Ectodermal cell (in vitro differentiated cells): ENCODE data around the gene UTP14C.
"Not testable (repeated sequence)": the region's sequence is repeated elsewhere in the genome, so short reads cannot be mapped to it uniquely, and the experiment has no call there.

ENCODE experiments used
- H3K27ac ChIP-seq: 2 replicates; pipeline ENCODE4 v1.7.0; 2013; ENCODE audit warnings: mild to moderate bottlenecking, low read depth, low read length; ENCODE audit not compliant: insufficient read depth, poor library complexity, severe bottlenecking
- H3K27me3 ChIP-seq: 2 replicates; pipeline ENCODE4 v1.7.0; 2013; ENCODE audit warnings: mild to moderate bottlenecking, low read length; ENCODE audit not compliant: insufficient read depth, control insufficient read depth, poor library complexity, severe bottlenecking
- H3K36me3 ChIP-seq: one replicate; pipeline ENCODE4 v1.7.0; 2013; ENCODE audit warnings: low read length; ENCODE audit not compliant: control insufficient read depth, insufficient read depth
- H3K4me1 ChIP-seq: one replicate; pipeline ENCODE4 v1.7.0; 2013; ENCODE audit warnings: low read length; ENCODE audit not compliant: control insufficient read depth, insufficient read depth
- H3K4me3 ChIP-seq: 2 replicates; pipeline ENCODE4 v1.7.0; 2013; ENCODE audit warnings: low read depth, low read length, control low read depth; ENCODE audit not compliant: insufficient read depth
- H3K9me3 ChIP-seq: 2 replicates; pipeline ENCODE4 v1.7.0; 2013; ENCODE audit warnings: mild to moderate bottlenecking, low read length, moderate library complexity; ENCODE audit not compliant: control insufficient read depth
- WGBS, 2 experiments: methylation state at CpG; one replicate each; pipeline ENCODE4 v1.1.7; 2013; ENCODE audit warnings: missing lambda C conversion rate in 2 of 2; 5-methylcytosine and 5-hydroxymethylcytosine counted together

Gene UTP14C

GRCh38 chr13:52016296-52016695 is 8.2 kb upstream of the UTP14C start:
- H3K4me3 ChIP-seq = no peak overlapping the region
- peaks cover 20% of the 10 kb centered on the region for H3K36me3 ChIP-seq
- no peak overlapping the region for H3K27ac ChIP-seq
- H3K9me3 ChIP-seq = no peaks in the 10 kb centered on the region
- WGBS, 2 experiments = 90 to 92% methylated on average over 3 of the region's 3 CpGs
- H3K27me3 ChIP-seq = peaks cover 4% of the 10 kb centered on the region
- H3K4me1 ChIP-seq = no peaks in the 10 kb centered on the region

GRCh38 chr13:52020191-52020590 is 4.3 kb upstream of the UTP14C start:
- Histone ChIP-seq H3K9me3 (no peaks in the 10 kb centered on the region), H3K4me3 (no peak overlapping the region), H3K27ac (no peak overlapping the region), H3K27me3 (no peaks in the 10 kb centered on the region), H3K36me3 (peaks cover 28% of the 10 kb centered on the region), H3K4me1 (no peaks in the 10 kb centered on the region)
- WGBS, 2 experiments = 86 to 97% methylated on average over 2 of the region's 3 CpGs

DNA sequence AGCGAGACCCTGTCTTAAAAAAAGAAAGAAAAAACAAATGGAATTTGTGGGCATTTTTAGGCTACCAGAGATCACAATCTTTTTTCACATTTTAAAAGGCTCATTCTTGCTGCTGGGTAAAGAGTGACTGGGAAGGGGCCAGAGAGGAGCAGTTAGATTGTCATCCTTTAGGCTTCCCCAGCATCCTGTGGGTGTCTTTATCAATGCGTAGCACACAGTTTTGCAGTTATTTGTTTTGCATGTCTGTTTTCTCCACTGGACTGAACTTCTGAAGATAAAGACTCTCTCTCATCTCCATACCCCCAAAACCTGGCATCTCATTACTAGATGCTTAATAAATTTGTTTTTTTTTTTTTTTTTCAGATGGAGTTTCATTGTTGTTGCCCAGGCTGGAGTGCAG is 2.1 kb upstream of the UTP14C start:
- H3K27ac ChIP-seq = no peak overlapping the region
- H3K9me3 ChIP-seq = no peaks in the 10 kb centered on the region
- WGBS, 2 experiments = 95 to 97% methylated on average over 2 of the region's 2 CpGs
- H3K4me3 ChIP-seq = no peak overlapping the region
- no peaks in the 10 kb centered on the region for H3K27me3 ChIP-seq
- H3K36me3 ChIP-seq = peaks cover 43% of the 10 kb centered on the region
- H3K4me1 ChIP-seq = no peaks in the 10 kb centered on the region

DNA sequence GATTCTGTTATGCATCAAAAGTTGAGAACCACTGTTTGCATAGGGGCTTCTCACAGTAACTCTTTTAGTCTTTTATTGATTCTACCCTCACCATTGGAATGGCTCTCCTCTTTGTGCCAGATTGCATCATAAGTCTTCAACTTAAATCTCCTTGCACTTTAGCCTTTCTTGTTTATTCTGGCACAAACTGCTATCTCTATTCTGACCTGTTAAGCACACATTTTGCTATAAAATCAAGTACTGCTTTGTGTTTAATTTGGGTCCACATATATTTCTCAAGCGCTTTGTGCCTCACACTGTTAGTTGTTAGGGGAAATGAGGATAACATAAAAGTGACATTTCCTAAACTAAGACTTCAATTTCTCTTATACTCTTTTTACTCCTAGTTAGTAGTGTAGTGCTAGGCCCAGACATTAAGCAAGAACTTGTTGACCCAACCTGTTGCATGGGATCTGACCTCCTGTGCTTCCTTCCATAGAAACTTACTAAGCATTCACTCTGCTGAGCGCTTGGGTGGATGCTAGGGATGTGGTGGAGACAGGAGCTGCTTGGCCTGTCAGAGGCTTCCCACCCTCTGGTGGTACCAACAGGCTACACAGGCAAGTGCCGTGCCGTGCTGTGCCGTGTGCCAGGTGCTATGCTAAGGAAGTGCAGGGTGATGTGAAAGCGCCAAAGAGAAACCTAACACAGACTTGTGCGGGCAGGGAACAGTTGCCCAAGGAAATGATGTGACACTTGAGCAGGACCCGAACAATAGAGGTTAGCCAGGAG is 1.2 kb downstream of the UTP14C start:
- H3K4me3 ChIP-seq = no peak overlapping the region
- no peaks in the 10 kb centered on the region for H3K27me3 ChIP-seq
- no peak overlapping the region for H3K27ac ChIP-seq
- H3K9me3 ChIP-seq = no peaks in the 10 kb centered on the region
- H3K4me1 ChIP-seq = no peaks in the 10 kb centered on the region
- 96% methylated on average over 7 of the region's 8 CpGs for WGBS, 2 experiments
- H3K36me3 ChIP-seq = peaks cover 50% of the 10 kb centered on the region

DNA sequence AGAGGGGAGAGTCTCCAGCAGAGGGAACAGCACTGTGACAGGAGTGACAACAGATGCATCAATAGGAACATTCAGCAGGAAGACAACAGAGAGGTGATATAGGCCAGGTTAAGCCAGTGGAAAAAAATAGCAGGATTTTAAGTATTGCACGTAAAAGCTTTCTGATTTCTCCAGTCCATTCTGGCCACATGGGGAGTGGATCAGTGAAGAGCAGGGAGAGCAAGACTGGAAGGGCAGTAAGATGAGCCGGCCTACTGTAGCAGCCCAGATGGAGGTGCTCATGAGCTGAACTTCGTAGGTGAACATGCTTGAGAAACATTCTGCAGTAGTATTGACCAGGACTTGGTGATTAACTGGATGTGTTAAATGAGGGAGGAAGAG is 1.7 kb downstream of the UTP14C start:
- Histone ChIP-seq H3K36me3 (peaks cover 47% of the 10 kb centered on the region), H3K4me3 (no peak overlapping the region), H3K4me1 (no peaks in the 10 kb centered on the region), H3K27ac (no peak overlapping the region), H3K27me3 (no peaks in the 10 kb centered on the region), H3K9me3 (no peaks in the 10 kb centered on the region)
- WGBS, 2 experiments = 93 to 94% methylated on average over 3 of the region's 3 CpGs

DNA sequence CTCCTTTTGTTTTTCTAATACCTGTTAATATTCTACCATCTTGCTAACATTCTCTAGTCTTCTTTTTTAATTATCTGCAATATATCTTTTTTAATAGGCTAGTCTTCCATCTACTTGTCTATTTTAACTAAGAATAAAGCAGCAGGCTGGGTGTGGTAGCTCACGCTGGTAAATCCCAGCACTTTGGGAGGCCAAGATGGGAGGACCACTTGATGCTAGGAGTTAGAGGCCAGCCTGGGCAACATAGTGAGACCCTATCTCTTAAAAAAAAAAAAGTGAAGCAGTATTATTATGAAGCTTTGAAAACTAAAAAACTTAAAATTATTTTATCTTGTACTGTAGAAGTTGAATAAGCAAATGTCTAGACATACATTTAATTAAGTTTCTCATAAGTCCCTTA is 3.3 kb downstream of the UTP14C start:
- WGBS, 2 experiments = 96 to 100% methylated on average over 1 of the region's 1 CpG
- H3K27me3 ChIP-seq = no peaks in the 10 kb centered on the region
- no peak overlapping the region for H3K27ac ChIP-seq
- no peaks in the 10 kb centered on the region for H3K4me1 ChIP-seq
- H3K36me3 ChIP-seq = peaks cover 43% of the 10 kb centered on the region
- H3K4me3 ChIP-seq = no peak overlapping the region
- H3K9me3 ChIP-seq = no peaks in the 10 kb centered on the region

GRCh38 chr13:52029569-52029968 is 5.1 kb downstream of the UTP14C start:
- H3K36me3 ChIP-seq = peaks cover 43% of the 10 kb centered on the region
- WGBS, 2 experiments = 94 to 98% methylated on average over 4 of the region's 4 CpGs
- H3K4me3 ChIP-seq = no peak overlapping the region
- H3K9me3 ChIP-seq = no peaks in the 10 kb centered on the region
- no peaks in the 10 kb centered on the region for H3K4me1 ChIP-seq
- H3K27me3 ChIP-seq = no peaks in the 10 kb centered on the region
- no peak overlapping the region for H3K27ac ChIP-seq

GRCh38 chr13:52030401-52030800 is 5.9 kb downstream of the UTP14C start:
- not testable (repeated sequence) for H3K27me3 ChIP-seq, H3K4me1 ChIP-seq, H3K4me3 ChIP-seq, H3K9me3 ChIP-seq, H3K27ac ChIP-seq
- peaks cover 39% of the 10 kb centered on the region for H3K36me3 ChIP-seq
- WGBS, 2 experiments = 97 to 98% methylated on average over 6 of the region's 6 CpGs

GRCh38 chr13:52033039-52033438 is 8.5 kb downstream of the UTP14C start:
- Histone ChIP-seq H3K4me1 (no peaks in the 10 kb centered on the region), H3K27me3 (no peaks in the 10 kb centered on the region), H3K27ac (no peak overlapping the region), H3K36me3 (peaks cover 20% of the 10 kb centered on the region), H3K9me3 (no peaks in the 10 kb centered on the region), H3K4me3 (no peak overlapping the region)
- WGBS, 2 experiments = 97 to 98% methylated on average over 2 of the region's 2 CpGs

DNA sequence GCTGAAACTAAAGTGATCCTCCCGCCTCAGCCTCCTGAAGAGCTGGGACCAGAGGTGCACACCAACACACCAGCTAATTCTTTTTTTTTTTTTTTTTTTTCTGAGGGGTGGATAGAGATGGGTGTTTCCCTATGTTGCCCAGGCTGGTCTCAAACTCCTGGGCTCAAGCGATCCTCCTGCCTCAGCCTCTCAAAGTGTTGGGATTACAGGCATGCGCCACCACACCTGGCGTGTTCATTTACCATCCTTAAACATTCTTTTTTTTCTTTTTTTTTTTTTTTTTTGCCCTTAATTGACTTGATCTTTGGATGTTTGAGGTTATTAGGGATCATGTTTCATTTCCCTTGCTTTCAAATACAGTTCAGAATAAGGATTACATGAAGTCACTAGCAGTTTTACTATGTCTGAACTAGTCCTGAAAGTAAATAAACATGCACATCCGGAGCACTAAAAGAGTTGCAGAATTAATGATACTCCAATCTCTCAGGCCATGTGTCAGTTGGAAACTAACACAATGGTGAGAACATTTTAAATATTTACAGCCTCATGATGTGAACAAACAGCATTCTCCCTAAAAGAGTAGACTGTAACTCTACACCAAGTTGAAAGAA is 10.2 kb downstream of the UTP14C start:
- WGBS, 2 experiments = 85 to 92% methylated on average over 5 of the region's 5 CpGs

More for the DNA sequence above, 10.2 kb downstream of the UTP14C start:
- Histone ChIP-seq H3K27me3 (no peaks in the 10 kb centered on the region), H3K4me3 (no peak overlapping the region), H3K9me3 (no peaks in the 10 kb centered on the region), H3K36me3 (peaks cover 4% of the 10 kb centered on the region), H3K4me1 (no peaks in the 10 kb centered on the region), H3K27ac (no peak overlapping the region)
